Nephron (organoid): ENCODE measurements around the gene PPARG.

Source experiments
- H3K27ac Mint-ChIP-seq, 3 experiments: 2 replicates each; pipeline ENCODE4 v1.8.0; 2020; ENCODE audit warnings: mixed read lengths in 3 of 3, mild to moderate bottlenecking in 2 of 3, moderate library complexity in 1 of 3
- H3K27me3 Mint-ChIP-seq: 2 replicates; pipeline ENCODE4 v1.8.0; 2021; ENCODE audit warnings: low read depth, mild to moderate bottlenecking, moderate library complexity, mixed read lengths
- H3K36me3 Mint-ChIP-seq: 2 replicates; pipeline ENCODE4 v1.8.0; 2020; ENCODE audit warnings: low read depth, mixed read lengths
- H3K4me1 Mint-ChIP-seq: 2 replicates; pipeline ENCODE4 v1.8.0; 2020; ENCODE audit warnings: mixed read lengths
- H3K4me3 Mint-ChIP-seq, 3 experiments: 2 replicates each; pipeline ENCODE4 v1.8.0; 2020; ENCODE audit warnings: mild to moderate bottlenecking in 3 of 3, mixed read lengths in 3 of 3, moderate library complexity in 2 of 3
- H3K9me3 Mint-ChIP-seq: 2 replicates; pipeline ENCODE4 v1.8.0; 2020; ENCODE audit warnings: mixed read lengths
- TF ChIP-seq, protein P1 (sequence below), 3 experiments: fragments of 200-600 bp; sonication (generic); IDR thresholded peaks; one replicate each; pipeline ENCODE4 v1.5.0; 2021; ENCODE audit warnings: antibody characterized with exemption in 3 of 3; ENCODE audit not compliant: unreplicated experiment in 3 of 3

The PPARG gene

DNA sequence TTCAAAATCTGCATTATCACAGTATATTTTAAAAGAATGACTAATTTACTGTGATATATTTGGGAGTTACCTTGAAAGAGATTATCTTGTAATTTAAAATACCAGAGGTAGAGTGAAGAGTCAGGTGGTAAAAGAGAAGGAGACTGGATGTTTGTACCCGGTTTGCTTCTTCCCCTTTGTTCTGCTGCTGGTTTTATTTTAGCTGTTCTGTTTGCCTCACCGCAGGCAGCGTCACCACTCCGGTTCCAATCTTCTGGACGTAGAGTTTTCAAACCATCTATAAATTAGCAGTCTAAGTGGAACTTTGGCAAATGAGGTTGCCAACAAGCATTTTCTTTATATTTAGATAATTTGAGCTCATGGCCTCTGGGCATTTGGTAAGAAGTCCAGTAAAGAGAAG lies 38.2 kb downstream of the PPARG start:
- TF ChIP-seq, protein P1, sequence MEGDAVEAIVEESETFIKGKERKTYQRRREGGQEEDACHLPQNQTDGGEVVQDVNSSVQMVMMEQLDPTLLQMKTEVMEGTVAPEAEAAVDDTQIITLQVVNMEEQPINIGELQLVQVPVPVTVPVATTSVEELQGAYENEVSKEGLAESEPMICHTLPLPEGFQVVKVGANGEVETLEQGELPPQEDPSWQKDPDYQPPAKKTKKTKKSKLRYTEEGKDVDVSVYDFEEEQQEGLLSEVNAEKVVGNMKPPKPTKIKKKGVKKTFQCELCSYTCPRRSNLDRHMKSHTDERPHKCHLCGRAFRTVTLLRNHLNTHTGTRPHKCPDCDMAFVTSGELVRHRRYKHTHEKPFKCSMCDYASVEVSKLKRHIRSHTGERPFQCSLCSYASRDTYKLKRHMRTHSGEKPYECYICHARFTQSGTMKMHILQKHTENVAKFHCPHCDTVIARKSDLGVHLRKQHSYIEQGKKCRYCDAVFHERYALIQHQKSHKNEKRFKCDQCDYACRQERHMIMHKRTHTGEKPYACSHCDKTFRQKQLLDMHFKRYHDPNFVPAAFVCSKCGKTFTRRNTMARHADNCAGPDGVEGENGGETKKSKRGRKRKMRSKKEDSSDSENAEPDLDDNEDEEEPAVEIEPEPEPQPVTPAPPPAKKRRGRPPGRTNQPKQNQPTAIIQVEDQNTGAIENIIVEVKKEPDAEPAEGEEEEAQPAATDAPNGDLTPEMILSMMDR (IDR thresholded peaks at IDR 0.05; ENCODE audit: unreplicated experiment in 3 of 3) = no peak
- H3K27me3 Mint-ChIP-seq = peaks cover 4% of the 10 kb centered on the region
- H3K27ac Mint-ChIP-seq = peak overlapping the region in 1 of 3 experiments; percentile 94
- no peaks in the 10 kb centered on the region for H3K36me3 Mint-ChIP-seq
- peaks cover 28% of the 10 kb centered on the region for H3K4me1 Mint-ChIP-seq
- no peak overlapping the region for H3K4me3 Mint-ChIP-seq
- H3K9me3 Mint-ChIP-seq = no peaks in the 10 kb centered on the region

DNA sequence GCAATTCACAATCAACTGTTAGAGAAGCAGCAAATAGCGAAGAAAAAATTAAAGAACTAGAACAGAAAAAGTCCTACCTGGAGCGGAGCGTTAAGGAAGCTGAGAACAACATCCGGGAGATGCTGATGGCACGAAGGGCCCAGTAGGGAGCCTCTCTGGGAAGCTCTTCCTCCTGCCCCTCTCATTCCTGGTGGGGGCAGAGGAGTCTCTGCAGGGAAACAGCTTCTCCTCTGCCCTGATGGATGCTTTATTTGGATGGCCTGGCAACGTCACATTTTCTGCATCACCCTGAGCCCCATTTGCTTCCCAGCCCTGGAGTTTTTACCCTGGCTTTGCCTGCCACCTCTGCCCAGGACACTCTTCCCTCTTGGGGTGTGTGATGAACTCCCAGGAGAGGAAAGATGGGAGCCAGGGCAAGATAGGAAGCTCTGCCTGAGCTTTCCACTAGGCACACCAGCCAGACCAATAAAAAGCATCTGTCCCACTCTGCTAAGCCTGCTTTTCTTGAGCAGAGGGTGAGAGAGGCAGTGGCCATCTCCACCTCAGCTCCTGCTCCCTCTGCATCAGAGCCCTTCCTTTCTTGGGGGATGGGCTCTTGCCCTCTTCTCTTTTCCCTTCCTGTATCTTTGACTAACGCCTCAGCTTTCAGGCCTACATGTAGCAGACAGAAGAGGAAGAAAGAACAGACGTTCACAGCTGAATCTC lies 39.4 kb downstream of the PPARG start:
- Mint-ChIP-seq H3K27me3 (no peaks in the 10 kb centered on the region), H3K4me1 (peaks cover 28% of the 10 kb centered on the region), H3K9me3 (no peaks in the 10 kb centered on the region), H3K36me3 (no peaks in the 10 kb centered on the region), H3K27ac (peak overlapping the region in 2 of 3 experiments; percentile 87 to 94), H3K4me3 (peak overlapping the region in 1 of 3 experiments; percentile 37)
- TF ChIP-seq, protein P1 (IDR thresholded peaks at IDR 0.05; ENCODE audit: unreplicated experiment in 3 of 3) = no peak

DNA sequence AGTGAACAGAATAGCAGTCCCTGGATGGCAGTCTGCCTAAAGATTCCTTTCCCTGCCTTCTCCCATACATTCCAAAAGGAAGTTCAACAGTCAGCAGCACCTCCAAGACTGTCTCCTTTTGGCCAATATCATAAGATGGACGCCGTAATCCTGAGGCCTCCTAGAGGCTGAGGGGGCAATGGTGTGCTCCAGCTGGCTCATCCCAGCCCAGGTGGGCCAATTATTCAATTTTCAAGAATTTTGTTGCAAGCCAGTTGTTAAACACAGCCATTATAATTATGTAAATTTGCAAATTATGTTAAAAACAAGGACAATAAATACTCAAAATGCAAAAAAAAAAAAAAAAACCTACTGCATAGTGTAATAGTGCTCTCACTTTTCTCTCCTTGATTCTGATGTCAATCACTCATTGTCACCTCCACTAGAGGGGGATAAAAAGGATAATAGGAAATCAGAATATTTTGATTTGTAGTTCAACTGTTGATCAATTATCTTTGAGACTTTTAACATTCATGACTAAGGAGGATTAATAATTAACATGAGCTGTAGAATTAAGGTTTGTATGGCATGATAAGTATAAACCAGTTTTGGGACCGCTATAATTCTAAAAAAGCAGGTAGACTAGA lies 40.1 kb downstream of the PPARG start:
- Mint-ChIP-seq H3K27ac (peak overlapping the region in 2 of 3 experiments; percentile 87 to 94), H3K4me1 (peaks cover 28% of the 10 kb centered on the region), H3K27me3 (peaks cover 4% of the 10 kb centered on the region), H3K9me3 (no peaks in the 10 kb centered on the region), H3K36me3 (no peaks in the 10 kb centered on the region), H3K4me3 (peak overlapping the region in 1 of 3 experiments; percentile 37)
- TF ChIP-seq, protein P1 (IDR thresholded peaks at IDR 0.05; ENCODE audit: unreplicated experiment in 3 of 3) = no peak

DNA sequence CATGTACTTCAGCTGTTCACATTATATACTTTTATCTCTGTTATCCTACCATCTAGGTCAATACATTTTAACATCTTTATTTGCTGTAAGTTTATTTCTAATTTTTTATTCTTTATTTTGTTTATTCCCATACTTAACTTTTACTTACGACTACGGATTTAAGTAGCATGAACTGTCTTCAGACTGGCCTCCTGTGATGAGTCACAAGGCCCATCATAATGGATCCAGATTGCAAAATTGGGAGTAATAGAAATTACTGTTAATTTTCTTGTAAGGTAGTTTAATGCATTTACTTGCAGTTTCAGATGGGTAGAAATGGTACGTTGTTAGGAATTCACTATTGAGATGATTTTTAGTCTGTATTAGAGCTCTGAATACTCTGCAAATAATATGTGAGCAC lies 45.9 kb downstream of the PPARG start:
- Mint-ChIP-seq H3K4me3 (no peak overlapping the region), H3K36me3 (no peaks in the 10 kb centered on the region), H3K27me3 (peaks cover 4% of the 10 kb centered on the region), H3K27ac (no peak overlapping the region), H3K4me1 (peaks cover 2% of the 10 kb centered on the region), H3K9me3 (peaks cover 2% of the 10 kb centered on the region)
- TF ChIP-seq, protein P1 (IDR thresholded peaks at IDR 0.05; ENCODE audit: unreplicated experiment in 3 of 3) = no peak

DNA sequence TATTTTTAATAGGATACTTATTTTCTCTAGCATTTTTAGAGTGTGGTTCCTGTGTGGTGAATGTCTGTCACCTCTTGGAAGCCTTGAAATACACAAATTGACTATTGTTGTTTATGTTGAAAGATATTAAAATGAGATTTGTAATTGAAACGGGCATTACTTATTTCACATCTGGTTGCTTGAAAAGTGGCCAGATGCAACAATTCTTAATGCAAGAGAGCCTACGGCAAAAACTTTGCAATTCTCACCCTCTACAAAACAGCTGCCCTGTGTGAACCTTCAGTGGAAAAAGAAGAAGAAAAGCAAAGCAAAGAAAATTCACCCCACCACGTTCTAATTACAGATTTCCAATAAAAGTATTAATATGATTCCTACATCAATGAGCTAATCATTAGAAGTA lies 46.6 kb downstream of the PPARG start:
- Mint-ChIP-seq H3K27me3 (peaks cover 4% of the 10 kb centered on the region), H3K9me3 (peaks cover 2% of the 10 kb centered on the region), H3K4me1 (peaks cover 9% of the 10 kb centered on the region), H3K4me3 (no peak overlapping the region), H3K36me3 (no peaks in the 10 kb centered on the region), H3K27ac (no peak overlapping the region)
- TF ChIP-seq, protein P1 (IDR thresholded peaks at IDR 0.05; ENCODE audit: unreplicated experiment in 3 of 3) = no peak
